ENCODE measurements around the gene TRAPPC2.

GRCh38 chrX:13699183-13699826 lies 35.1 kb downstream of the TRAPPC2 start:
- no peak for TF ChIP-seq CTCF (IDR thresholded peaks at IDR 0.05)
- TF ChIP-seq POLR2AphosphoS5 (IDR thresholded peaks at IDR 0.05), result no peak
- TF ChIP-seq POLR2A (IDR thresholded peaks at IDR 0.05; ENCODE audit: low read depth), result no peak
- TF ChIP-seq EP300 (IDR thresholded peaks at IDR 0.05), result no peak

All from esophagus muscularis mucosa (tissue), 4 donors.